ENCODE measurements around the gene PACSIN1.

DNA sequence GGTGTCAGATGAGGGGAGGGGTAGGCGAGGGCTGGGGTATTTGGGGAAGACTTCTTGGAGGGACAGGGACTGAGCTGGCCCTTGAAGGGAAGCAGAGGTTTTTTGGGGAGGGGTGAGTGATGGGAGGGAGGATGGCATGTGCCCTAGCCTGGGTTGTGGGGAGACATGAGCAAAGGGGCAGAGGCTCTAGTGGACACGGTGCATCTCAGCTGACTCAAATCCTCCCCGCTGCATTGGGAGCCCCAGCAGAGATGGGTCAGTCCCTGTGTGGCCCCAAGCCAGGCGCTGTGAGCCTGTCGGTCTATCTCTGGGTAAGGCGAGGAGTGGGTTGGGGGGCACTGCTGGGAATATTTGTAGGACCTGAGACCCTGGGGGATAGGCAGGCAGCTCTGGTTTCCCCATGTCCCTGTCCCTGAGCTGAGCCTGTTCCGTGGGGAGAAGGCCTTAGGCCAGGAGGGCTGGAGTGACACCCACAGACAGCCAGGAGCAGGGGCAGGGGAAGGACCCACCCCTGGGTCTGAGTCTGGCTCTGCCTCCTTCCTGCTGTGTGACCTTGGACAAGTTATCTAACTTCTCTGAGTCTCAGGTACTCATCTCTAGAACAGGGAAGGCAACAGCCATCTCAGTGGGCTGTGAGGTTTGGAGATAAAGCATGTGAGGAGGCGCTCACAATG is 54.2 kb downstream of the PACSIN1 start:
- no peak for TF ChIP-seq YY1 (IDR thresholded peaks at IDR 0.05; ENCODE audit: insufficient read depth, insufficient read length)
- TF ChIP-seq SUZ12 (IDR thresholded peaks at IDR 0.05; ENCODE audit: extremely low read depth, insufficient read depth, insufficient read length), result no peak
- TF ChIP-seq ZNF274 (IDR thresholded peaks at IDR 0.05; ENCODE audit: low read depth, low read length), result no peak
